Mesendoderm (in vitro differentiated cells): ENCODE measurements around the gene FAM83F.

Experiments
- DNase-seq: peaks from one replicate; pipeline ENCODE4 v3.0.0; 2013
- H2AK5ac ChIP-seq: 2 replicates; pipeline ENCODE4 v1.6.1; 2013; ENCODE audit warnings: low read length, inconsistent platforms
- H2BK120ac ChIP-seq: 2 replicates; pipeline ENCODE4 v1.6.1; 2013; ENCODE audit warnings: low read depth, mild to moderate bottlenecking, low read length, moderate library complexity, mixed read lengths
- H2BK15ac ChIP-seq: replicated peaks from 2 replicates; pipeline ENCODE4 v1.6.1; 2013; ENCODE audit warnings: low read depth, mild to moderate bottlenecking, moderate library complexity
- H2BK5ac ChIP-seq: 2 replicates; pipeline ENCODE4 v1.6.1; 2013; ENCODE audit warnings: low read length, inconsistent platforms
- H3K18ac ChIP-seq: 2 replicates; pipeline ENCODE4 v1.6.1; 2013; ENCODE audit warnings: mild to moderate bottlenecking, low read length, mixed read lengths
- H3K23ac ChIP-seq: one replicate; pipeline ENCODE4 v1.6.1; 2013; ENCODE audit warnings: low read length
- H3K27ac ChIP-seq: 2 replicates; pipeline ENCODE4 v1.5.1; 2013; ENCODE audit warnings: low read depth, mild to moderate bottlenecking, inconsistent platforms, low read length, moderate library complexity
- H3K27me3 ChIP-seq: 2 replicates; pipeline ENCODE4 v1.6.1; 2013; ENCODE audit warnings: low read length, control low read depth, mild to moderate bottlenecking, inconsistent platforms; ENCODE audit not compliant: insufficient read depth, poor library complexity
- H3K36me3 ChIP-seq: 2 replicates; pipeline ENCODE4 v1.6.1; 2013; ENCODE audit warnings: low read length, inconsistent platforms; ENCODE audit not compliant: control insufficient read depth, insufficient read depth
- H3K4ac ChIP-seq: one replicate; pipeline ENCODE4 v1.6.1; 2013; ENCODE audit warnings: low read depth, mild to moderate bottlenecking, low read length, moderate library complexity
- H3K4me1 ChIP-seq: 2 replicates; pipeline ENCODE4 v1.6.1; 2013; ENCODE audit warnings: low read depth, low read length, inconsistent platforms; ENCODE audit not compliant: control insufficient read depth
- H3K4me2 ChIP-seq: 2 replicates; pipeline ENCODE4 v1.6.1; 2013; ENCODE audit warnings: low read length
- H3K4me3 ChIP-seq: 2 replicates; pipeline ENCODE4 v1.5.1; 2013; ENCODE audit warnings: mild to moderate bottlenecking, low read length
- H3K56ac ChIP-seq: one replicate; pipeline ENCODE4 v1.6.1; 2013; ENCODE audit warnings: low read length
- H3K79me1 ChIP-seq: 2 replicates; pipeline ENCODE4 v1.6.1; 2013; ENCODE audit warnings: low read length, inconsistent platforms
- H3K79me2 ChIP-seq: 2 replicates; pipeline ENCODE4 v1.6.1; 2013; ENCODE audit warnings: mild to moderate bottlenecking, low read length; ENCODE audit not compliant: control insufficient read depth, insufficient read depth
- H3K9ac ChIP-seq: 2 replicates; pipeline ENCODE4 v1.6.1; 2013; ENCODE audit warnings: low read length, inconsistent platforms
- H4K5ac ChIP-seq: one replicate; pipeline ENCODE4 v1.6.1; 2013; ENCODE audit warnings: low read length
- H4K8ac ChIP-seq: one replicate; pipeline ENCODE4 v1.6.1; 2013; ENCODE audit warnings: low read depth, mild to moderate bottlenecking, control low read depth, low read length, moderate library complexity
- WGBS: extraction: QIAGEN DNeasy Blood & Tissue Kit; methylation state at CpG from one replicate; pipeline ENCODE4 v1.1.7; 2013; ENCODE audit warnings: low lambda C conversion rate, missing lambda C conversion rate; ENCODE audit not compliant: insufficient coverage; ENCODE audit errors: extremely low coverage; 5-methylcytosine and 5-hydroxymethylcytosine counted together

The FAM83F gene

GRCh38 chr22:40018051-40018450 is 23.3 kb downstream of the FAM83F start:
- H3K4me3 ChIP-seq: no peak overlapping the region
- no peak overlapping the region for H2BK15ac ChIP-seq
- no peak overlapping the region for H2AK5ac ChIP-seq
- H2BK5ac ChIP-seq: no peak overlapping the region
- H3K4me1 ChIP-seq: no peaks in the 10 kb centered on the region
- H3K18ac ChIP-seq: no peak overlapping the region
- no peak overlapping the region for H3K56ac ChIP-seq
- no peak overlapping the region for H2BK120ac ChIP-seq
- H3K9ac ChIP-seq: no peak overlapping the region
- no peaks in the 10 kb centered on the region for H3K27me3 ChIP-seq
- no CpG with 5 or more reads among the region's 6 CpGs for WGBS
- no peak overlapping the region for H4K8ac ChIP-seq
- no peak overlapping the region for H3K27ac ChIP-seq
- no peaks in the 10 kb centered on the region for H3K79me2 ChIP-seq
- H3K23ac ChIP-seq: no peak overlapping the region
- no peak overlapping the region for H3K4me2 ChIP-seq
- H3K79me1 ChIP-seq: peaks cover 8% of the 10 kb centered on the region
- H3K36me3 ChIP-seq: peaks cover 2% of the 10 kb centered on the region
- no peak for DNase-seq
- no peak overlapping the region for H3K4ac ChIP-seq
- no peak overlapping the region for H4K5ac ChIP-seq

GRCh38 chr22:40019100-40019499 is 24.3 kb downstream of the FAM83F start:
- Histone ChIP-seq H3K56ac (no peak overlapping the region), H3K18ac (no peak overlapping the region), H3K23ac (no peak overlapping the region), H3K4me2 (no peak overlapping the region), H3K4me3 (no peak overlapping the region), H2BK120ac (no peak overlapping the region), H3K4me1 (no peaks in the 10 kb centered on the region), H2AK5ac (no peak overlapping the region), H3K79me1 (peaks cover 8% of the 10 kb centered on the region), H4K8ac (no peak overlapping the region), H2BK15ac (no peak overlapping the region), H3K27ac (no peak overlapping the region), H3K36me3 (peaks cover 2% of the 10 kb centered on the region), H3K27me3 (no peaks in the 10 kb centered on the region), H3K79me2 (no peaks in the 10 kb centered on the region), H3K4ac (no peak overlapping the region), H3K9ac (no peak overlapping the region), H4K5ac (no peak overlapping the region), H2BK5ac (no peak overlapping the region)
- no CpG with 5 or more reads among the region's 9 CpGs for WGBS
- DNase-seq: no peak

- no peak overlapping the region for H4K8ac ChIP-seq
- no peak overlapping the region for H2BK120ac ChIP-seq
- DNase-seq: no peak
- no peaks in the 10 kb centered on the region for H3K79me2 ChIP-seq
- no peaks in the 10 kb centered on the region for H3K4me1 ChIP-seq
- H3K4me2 ChIP-seq: no peak overlapping the region
- H3K56ac ChIP-seq: no peak overlapping the region
- no peak overlapping the region for H3K4ac ChIP-seq
- WGBS: no CpG with 5 or more reads among the region's 7 CpGs
- no peak overlapping the region for H3K18ac ChIP-seq
- H3K36me3 ChIP-seq: peaks cover 2% of the 10 kb centered on the region
- no peaks in the 10 kb centered on the region for H3K27me3 ChIP-seq
- H2BK5ac ChIP-seq: no peak overlapping the region
- H4K5ac ChIP-seq: no peak overlapping the region
- no peak overlapping the region for H3K23ac ChIP-seq
- no peak overlapping the region for H3K9ac ChIP-seq
- H2AK5ac ChIP-seq: no peak overlapping the region
- H2BK15ac ChIP-seq: no peak overlapping the region
- peaks cover 1% of the 10 kb centered on the region for H3K79me1 ChIP-seq
- no peak overlapping the region for H3K4me3 ChIP-seq
- H3K27ac ChIP-seq: no peak overlapping the region
Measured at GRCh38 chr22:40020956-40021355, 26.2 kb downstream of the FAM83F start.

GRCh38 chr22:40021401-40022000 is 26.7 kb downstream of the FAM83F start:
- Histone ChIP-seq H3K4ac (no peak overlapping the region), H2BK15ac (no peak overlapping the region)

GRCh38 chr22:40022536-40023240 is 27.9 kb downstream of the FAM83F start:
- H2BK120ac ChIP-seq: no peak overlapping the region
- no peak overlapping the region for H3K56ac ChIP-seq
- no peak overlapping the region for H4K5ac ChIP-seq
- no CpG with 5 or more reads among the region's 11 CpGs for WGBS
- H3K18ac ChIP-seq: no peak overlapping the region
- no peak overlapping the region for H3K4ac ChIP-seq
- H4K8ac ChIP-seq: no peak overlapping the region
- no peak overlapping the region for H2AK5ac ChIP-seq
- no peak overlapping the region for H3K4me2 ChIP-seq
- H3K23ac ChIP-seq: no peak overlapping the region
- no peak overlapping the region for H3K4me3 ChIP-seq
- no peak overlapping the region for H3K9ac ChIP-seq
- H3K27ac ChIP-seq: no peak overlapping the region
- peaks cover 2% of the 10 kb centered on the region for H3K36me3 ChIP-seq
- H2BK5ac ChIP-seq: no peak overlapping the region
- H3K4me1 ChIP-seq: no peaks in the 10 kb centered on the region
- H3K79me1 ChIP-seq: no peaks in the 10 kb centered on the region
- H2BK15ac ChIP-seq: no peak overlapping the region
- no peak for DNase-seq
- no peaks in the 10 kb centered on the region for H3K27me3 ChIP-seq
- H3K79me2 ChIP-seq: no peaks in the 10 kb centered on the region

More at GRCh38 chr22:40021401-40022000, 26.7 kb downstream of the FAM83F start:
- Histone ChIP-seq H3K4me1 (no peaks in the 10 kb centered on the region), H3K4me3 (no peak overlapping the region), H3K4me2 (no peak overlapping the region), H4K8ac (no peak overlapping the region), H3K18ac (no peak overlapping the region), H3K27ac (no peak overlapping the region), H3K23ac (no peak overlapping the region), H2BK5ac (no peak overlapping the region), H3K9ac (no peak overlapping the region), H3K79me2 (no peaks in the 10 kb centered on the region), H2AK5ac (no peak overlapping the region), H3K27me3 (no peaks in the 10 kb centered on the region), H3K79me1 (no peaks in the 10 kb centered on the region), H2BK120ac (no peak overlapping the region), H4K5ac (no peak overlapping the region), H3K56ac (no peak overlapping the region), H3K36me3 (peaks cover 2% of the 10 kb centered on the region)
- no peak for DNase-seq
- no CpG with 5 or more reads among the region's 34 CpGs for WGBS
